ENCODE data around the gene KIAA1755.
"Not testable (repeated sequence)": the region's sequence is repeated elsewhere in the genome, so short reads cannot be mapped to it uniquely, and the experiment has no call there.

KIAA1755 gene

DNA sequence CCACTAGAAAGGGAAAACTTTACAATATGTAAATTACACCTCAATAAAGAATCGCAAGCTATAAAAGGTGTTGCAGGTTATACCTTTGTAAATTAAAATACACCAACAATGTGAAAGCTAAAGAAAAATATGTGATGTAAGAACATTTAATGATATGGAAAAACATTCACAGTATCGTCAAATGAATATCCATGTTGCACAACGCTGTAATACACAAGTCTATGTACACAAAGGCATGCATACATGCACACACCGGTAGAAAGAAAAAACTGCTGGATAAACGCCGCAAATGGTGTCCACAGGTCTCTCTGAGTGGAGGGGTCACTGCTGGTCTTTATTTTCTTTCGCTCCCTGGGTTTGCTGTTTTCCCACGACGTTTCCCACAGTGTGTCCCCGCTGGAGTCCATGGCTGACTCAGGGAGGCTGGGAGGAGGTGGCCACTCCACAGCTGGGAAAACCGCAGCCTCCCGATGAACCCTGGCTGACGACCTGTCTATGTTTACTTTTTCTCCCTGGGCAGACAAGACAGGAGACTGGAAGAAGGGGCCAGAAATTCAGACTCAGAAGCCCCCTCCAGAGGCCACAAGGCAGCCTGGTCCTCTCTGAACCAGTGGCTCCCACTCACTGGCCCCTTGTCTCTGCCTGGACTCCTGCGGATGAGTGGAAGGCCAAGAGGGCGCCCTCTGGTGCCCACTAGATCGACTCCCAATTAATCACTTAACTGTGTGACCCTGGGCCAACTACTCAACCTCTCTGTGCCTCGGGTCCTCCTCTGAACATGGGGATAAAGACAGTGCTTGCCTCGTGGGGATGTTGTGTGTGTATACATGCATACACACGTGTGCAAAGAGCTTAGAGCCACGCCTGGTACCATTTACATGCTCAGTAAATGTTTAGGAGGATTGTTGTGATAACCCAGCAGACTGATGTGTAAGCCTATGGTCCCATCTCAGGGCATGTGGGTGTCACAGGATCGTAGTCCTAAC is 30.6 kb upstream of the KIAA1755 start:
- no peak for DNase-seq

DNA sequence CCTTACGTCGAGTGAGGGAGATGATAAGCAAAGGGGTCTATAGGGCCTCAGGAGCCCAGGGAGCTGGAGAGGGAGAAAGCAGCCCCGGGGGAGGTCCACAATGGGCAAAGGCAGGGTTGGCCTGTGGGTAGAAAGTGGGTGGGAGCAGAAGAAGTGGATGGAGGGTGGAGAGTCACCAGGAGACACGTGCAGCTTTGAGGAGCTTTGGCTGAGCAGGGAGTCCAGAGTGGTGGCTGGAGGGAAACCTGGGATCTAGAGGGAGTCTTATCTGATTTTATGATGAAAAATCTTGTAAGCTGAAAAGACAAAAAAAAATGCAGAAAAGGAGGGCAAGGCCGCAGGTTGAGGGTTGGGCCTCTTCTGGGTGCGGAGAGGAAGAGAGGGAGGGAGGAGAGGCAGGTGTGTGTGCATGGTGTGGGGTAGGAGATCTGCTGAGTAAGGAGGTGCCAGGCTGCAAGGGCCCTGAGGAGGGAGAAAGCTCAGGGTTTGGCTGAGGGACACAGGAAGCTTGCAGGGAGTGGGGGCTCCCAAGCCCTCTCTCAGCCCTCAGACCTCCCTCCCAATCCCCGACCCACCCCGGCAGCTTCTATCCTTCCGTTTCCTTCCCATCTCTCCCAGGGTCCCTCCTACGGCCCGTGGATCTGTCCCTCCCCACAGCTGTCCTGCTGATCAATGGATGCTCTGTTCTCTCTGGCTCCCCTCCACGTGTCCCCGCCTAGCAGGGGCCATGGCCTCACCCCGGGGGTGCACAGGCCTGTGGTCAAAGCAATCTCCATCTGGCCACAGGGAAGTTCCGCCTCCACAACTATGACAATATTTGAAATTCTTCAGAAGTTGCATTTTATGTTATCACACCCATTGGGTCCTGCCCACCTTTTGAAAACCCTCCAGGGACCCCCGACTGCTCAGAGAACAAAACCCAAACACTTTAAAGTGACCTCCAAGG is 26.3 kb upstream of the KIAA1755 start:
- DNase-seq: no peak

GRCh38 chr20:38284893-38285444 is 24.4 kb upstream of the KIAA1755 start:
- DNase-seq: no peak

DNA sequence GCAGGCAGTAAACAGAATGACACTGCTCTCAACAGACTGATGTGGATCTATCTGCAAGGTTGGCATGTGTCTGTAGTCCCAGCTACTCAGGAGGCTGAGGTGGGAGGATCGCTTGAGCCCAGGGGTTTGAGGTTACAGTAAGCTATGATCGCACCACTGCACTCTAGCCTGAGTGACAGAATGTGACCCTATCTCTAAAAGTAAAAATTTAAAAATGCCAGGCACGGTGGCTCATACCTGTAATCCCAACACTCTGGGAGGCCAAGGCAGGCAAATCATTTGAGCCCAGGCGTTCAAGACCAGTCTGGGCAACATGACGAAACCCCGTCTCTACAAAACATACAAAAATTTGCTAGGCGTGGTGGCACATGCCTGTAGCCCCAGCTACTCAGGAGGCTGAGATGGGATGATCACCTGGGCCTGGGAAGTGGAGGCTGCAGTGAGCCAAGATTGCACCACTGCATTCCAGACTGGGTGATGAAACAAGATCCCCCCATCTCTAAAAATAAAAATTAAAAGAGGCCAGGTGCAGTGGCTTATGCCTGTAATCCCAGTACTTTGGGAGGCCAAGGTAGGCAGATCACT is 23.6 kb upstream of the KIAA1755 start:
- DNase-seq: not testable (repeated sequence)

GRCh38 chr20:38283236-38283635 is 22.7 kb upstream of the KIAA1755 start:
- no peak for DNase-seq

- DNase-seq: not testable (repeated sequence)
Observed at GRCh38 chr20:38281176-38281915, 20.8 kb upstream of the KIAA1755 start.

DNA sequence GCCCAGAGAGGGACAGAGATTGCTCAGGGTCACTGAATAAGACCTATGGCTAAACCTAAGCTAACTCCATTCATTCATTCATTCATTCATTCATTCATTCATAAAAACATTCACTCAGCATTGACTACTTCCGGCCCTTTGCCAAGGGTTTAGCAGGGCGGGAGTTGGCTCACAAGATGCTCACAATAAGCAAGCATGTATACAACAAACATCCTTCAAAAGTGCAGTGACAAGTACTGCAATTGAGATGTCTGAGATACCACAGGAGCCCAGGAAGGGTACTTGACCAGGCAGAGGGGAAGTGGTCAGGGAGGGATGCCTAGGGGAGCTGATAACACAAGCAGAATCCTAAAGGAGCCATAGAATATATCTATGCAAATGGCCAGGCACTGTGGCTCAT is 18.2 kb upstream of the KIAA1755 start:
- no peak for DNase-seq

DNA sequence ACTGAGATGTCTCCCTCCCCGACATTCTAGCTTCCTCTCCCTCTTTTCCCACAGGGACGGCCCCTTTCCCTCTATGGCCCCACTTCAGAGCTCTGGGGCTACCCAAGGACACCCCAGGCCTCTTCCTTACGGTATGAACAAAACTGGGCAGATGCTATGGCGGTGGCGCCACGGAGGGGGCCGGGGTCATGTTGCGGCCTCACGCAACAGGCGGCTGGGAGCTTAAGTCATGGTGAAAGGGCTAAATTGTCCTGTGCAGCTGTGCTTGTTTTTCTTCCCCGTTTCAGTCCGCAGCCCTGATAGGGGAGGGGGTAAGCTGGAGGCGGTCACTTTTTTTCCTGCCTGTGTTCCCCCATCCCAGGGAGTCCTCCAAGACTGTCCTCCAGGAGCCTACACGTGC is 17.6 kb upstream of the KIAA1755 start:
- DNase-seq: no peak

DNA sequence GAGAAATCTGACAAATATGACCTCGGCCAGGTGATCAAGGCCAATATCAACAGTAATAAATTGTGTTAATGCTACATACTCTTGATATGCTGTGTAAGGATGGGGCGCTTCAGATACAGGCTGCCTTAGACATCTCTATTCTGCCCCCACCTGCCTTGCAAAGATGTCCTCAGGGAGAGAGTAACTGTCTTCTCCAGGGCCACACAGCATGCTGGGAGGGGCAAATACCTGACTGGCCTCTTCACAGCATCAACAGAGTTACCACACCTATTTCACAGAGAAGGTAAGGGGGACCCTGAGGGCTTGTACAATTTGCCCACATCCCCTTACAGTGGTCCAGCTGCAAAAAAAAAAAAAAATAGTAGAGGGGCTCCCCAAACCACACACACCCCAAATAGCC is 17.2 kb upstream of the KIAA1755 start:
- no peak for DNase-seq

GRCh38 chr20:38277285-38277684 is 16.8 kb upstream of the KIAA1755 start:
- no peak for DNase-seq

GRCh38 chr20:38275815-38276550 is 15.4 kb upstream of the KIAA1755 start:
- DNase-seq: no peak

DNA sequence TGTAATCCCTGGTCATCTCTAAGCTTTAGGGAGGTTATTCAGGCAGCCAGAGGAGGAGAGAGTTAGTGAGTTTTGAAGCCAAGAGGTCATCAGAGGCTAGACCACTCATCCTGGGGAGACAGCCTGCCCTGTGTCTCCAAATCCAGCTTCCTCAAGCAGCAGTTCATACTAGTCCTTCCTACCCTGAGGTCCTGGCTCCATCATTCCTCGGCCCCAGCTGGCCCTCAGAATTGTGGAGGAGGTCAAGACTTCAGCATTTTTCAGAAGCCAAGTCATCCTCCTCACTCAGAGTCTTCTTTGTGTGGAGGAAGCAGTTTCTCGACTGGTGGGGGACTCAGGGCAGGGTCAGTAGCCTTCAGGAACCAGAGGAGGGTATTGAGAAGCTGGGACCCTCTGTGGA is 12.4 kb upstream of the KIAA1755 start:
- no peak for DNase-seq

- no peak for DNase-seq
Observed at GRCh38 chr20:38272398-38272797, 11.9 kb upstream of the KIAA1755 start.

DNA sequence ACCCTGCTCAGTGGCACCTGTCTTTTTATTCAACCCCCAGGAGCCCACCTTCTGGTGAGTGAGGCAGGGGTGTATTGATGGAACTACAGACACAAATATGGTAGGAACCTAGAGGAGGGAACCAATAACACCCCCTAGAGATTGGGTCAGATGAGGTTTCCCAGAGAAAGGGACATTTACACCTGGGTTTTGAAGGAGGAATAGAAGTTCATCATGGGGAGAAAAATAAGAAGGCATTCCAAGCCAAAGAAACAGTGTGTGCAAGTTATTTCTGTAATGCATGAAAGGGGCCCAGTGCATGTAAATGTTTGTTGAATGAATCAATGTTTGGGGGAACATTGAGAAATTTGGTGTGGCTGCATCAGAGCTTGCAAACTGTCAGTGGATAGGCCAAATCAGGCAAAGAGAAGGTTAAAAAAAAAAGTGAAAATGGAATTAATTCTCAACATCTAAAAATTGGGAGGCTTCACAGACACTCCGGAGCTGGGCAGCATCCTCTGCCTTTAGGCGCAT is 11.1 kb upstream of the KIAA1755 start:
- no peak for DNase-seq

DNA sequence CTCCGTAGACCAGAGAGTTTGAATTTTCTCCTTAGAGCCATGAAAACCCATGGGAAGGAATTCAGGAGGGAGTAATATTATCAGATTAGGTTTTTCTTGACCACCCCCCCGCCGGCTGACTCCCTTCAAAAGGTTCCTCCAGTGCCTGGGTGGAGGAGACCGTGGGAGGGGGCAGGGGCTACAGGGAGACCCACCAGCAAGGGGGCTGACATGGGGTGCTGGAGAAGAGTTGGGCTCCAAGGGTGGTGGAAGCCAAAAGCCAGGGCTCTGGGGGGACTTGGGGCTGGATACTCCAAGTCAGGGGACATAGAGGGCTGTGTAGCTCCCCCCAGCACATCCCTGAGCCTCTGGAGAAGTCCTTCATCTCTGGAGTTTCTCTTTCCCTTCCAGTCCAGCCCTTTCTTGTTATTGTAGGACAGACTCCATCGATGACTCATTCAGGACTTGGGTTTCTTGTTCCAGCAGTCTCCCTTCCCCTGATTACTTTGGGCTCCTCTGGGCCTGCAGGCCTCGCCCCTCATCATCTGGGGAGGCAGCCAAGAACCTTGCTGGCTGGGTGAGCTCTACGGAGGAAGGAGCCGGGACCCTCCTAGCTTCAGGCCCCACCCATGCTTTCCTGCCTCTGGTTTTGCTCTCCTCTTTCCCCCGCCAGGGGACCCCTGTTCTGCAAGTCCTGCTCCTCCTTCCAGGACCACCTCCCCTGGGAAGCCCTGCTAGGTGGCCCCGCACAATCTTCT is 10.5 kb upstream of the KIAA1755 start:
- DNase-seq: no peak

GRCh38 chr20:38269715-38270114 is 9.2 kb upstream of the KIAA1755 start:
- no peak for DNase-seq

DNA sequence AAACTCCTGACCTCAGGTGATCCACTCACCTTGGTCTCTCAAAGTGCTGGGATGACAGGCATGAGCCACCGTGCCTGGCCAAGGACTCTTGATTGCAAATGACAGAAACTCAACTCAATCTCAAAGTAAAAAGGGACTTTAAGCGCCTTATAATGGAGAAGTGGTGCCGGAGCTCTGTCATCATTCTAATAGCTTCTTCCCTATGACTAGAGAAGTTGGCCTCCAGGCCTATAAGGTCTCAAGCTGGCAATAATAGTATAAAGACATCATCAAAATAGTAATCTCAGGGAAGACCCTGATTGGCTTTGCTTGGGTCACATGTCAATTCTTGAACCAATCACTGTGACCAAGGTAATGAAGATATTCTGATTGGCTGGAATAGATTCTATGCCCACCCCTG is 8.5 kb upstream of the KIAA1755 start:
- DNase-seq: no peak

- no peak for DNase-seq
Observed at GRCh38 chr20:38267901-38268514, 7.5 kb upstream of the KIAA1755 start.

- no peak for DNase-seq
Observed at GRCh38 chr20:38267296-38267695, 6.8 kb upstream of the KIAA1755 start.

DNA sequence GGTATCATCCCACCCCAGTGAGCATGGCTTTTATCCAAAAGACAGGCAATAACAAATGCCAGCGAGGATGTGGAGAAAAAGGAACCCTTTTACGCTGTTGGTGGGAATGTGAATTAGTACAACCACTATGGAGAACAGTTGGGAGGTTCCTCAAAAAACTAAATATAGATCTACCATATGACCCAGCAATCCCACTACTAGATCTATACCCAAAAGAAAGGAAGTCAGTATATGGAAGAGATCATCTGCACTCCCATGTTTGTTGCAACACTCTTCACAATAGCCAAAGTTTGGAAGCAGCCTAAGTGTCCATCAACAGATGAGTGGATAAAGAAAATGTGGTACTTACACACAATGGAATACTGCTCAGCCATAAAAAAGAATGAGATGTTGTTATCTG is 5.9 kb upstream of the KIAA1755 start:
- no peak for DNase-seq
